Pancreas (tissue), 10 donors: ENCODE data around the gene COL9A2. TPM values are rescaled to one million over a fixed set of nuclear protein-coding genes. Genes with fewer than 3 reads are reported as not detected.
A peak's percentile ranks its signal among the peaks of the same experiment; 100 is the strongest.

Experiments
- ATAC-seq, 4 donors: fragments of 200-7000 bp; cut with Tn5 transposase; one replicate each; pipeline versions ENCODE4 v1.8.0 to v1.9.1; 2020; ENCODE audit warnings: mild to moderate bottlenecking in 4 of 4, moderate library complexity in 4 of 4
- DNase-seq, 6 donors: peaks; one replicate each; pipeline ENCODE4 v3.0.0-alpha.2; 2020
- FAIRE-seq: peaks from 2 replicates; lab custom pipeline; 2012; peaks lifted over from hg19 to GRCh38; lab: Jason Lieb, UNC
- H3K27ac ChIP-seq, 4 donors: fragments of 200-600 bp; sonication (generic); 1 replicate in 3 of 4; 2 replicates in 1 of 4; pipeline versions ENCODE4 v1.5.0 to v1.8.0; 2020
- H3K27me3 ChIP-seq, 4 donors: fragments of 200-600 bp; one replicate each; pipeline ENCODE4 v1.8.0; 2021
- H3K36me3 ChIP-seq, 3 donors: fragments of 200-600 bp; sonication (generic) in 1 of 3; one replicate each; pipeline versions ENCODE4 v1.5.0 to v1.8.0; 2020 to 2021
- H3K4me1 ChIP-seq, 3 donors: fragments of 200-600 bp; one replicate each; pipeline ENCODE4 v1.8.0; 2021
- H3K4me3 ChIP-seq, 4 donors: fragments of 200-600 bp; sonication (generic) in 2 of 4; one replicate each; pipeline versions ENCODE4 v1.5.0 to v1.8.0; 2020 to 2021
- H3K9me3 ChIP-seq, 4 donors: fragments of 200-600 bp; one replicate each; pipeline ENCODE4 v1.8.0; 2021
- WGBS, 2 donors: extraction: QIAGEN DNeasy Blood & Tissue Kit; methylation state at CpG; one replicate each; pipeline ENCODE4 v1.1.7; 2013; 5-methylcytosine and 5-hydroxymethylcytosine counted together
- intact Hi-C, 3 donors: fragments of 100-400 bp; cut with DNase I; formaldehyde crosslinking; loops; one replicate each; pipeline versions ENCODE4 v1.11.1 to v1.14.2; 2022
- polyA plus RNA-seq, 2 donors: library from polyadenylated mRNA; stranded (reverse); fragments of 200-250 nt; gene quantifications; one replicate each; pipeline ENCODE4 v1.2.3, GENCODE V29; 2013
- total RNA-seq, 6 donors: library from RNA; stranded (reverse); fragmentation: NEBNext Ultra II Directional in 4 of 6; extraction: Animal tissue kit (Norgen Biotek cat#: 25700) in 4 of 6; gene quantifications; one replicate each; pipeline versions ENCODE4 v1.2.1 to v1.2.4, GENCODE V29; 2021 to 2023
- TF ChIP-seq, protein P1 (sequence below), 4 donors: fragments of 200-600 bp; sonication (generic) in 3 of 4; IDR thresholded peaks; one replicate each; pipeline versions ENCODE4 v1.5.0 to v1.8.0; 2021; ENCODE audit warnings: antibody characterized with exemption in 4 of 4
- donor health status: healthy with polysubstance abuse.
- donor health status: DM: no; HTN: no; CAD: no; lungs with moderate emphysema.
- donor health status: DM: no; HTN: no; CAD: no.
- donor health status: control.
- donor health status: control.
- donor health status: Bipolar disorder and iron deficiency.
- donor health status: DM: yes; HTN: yes; CAD: no.
- donor health status: DM: no; HTN: no; CAD: no.
- donor health status: DM: no; HTN: no; CAD: no.
- donor health status: DM: yes; HTN: yes; CAD: no.

COL9A2 gene
- total and polyA plus RNA-seq, 8 donors: 0.55 to 10.9 (median 2.1) TPM

DNA sequence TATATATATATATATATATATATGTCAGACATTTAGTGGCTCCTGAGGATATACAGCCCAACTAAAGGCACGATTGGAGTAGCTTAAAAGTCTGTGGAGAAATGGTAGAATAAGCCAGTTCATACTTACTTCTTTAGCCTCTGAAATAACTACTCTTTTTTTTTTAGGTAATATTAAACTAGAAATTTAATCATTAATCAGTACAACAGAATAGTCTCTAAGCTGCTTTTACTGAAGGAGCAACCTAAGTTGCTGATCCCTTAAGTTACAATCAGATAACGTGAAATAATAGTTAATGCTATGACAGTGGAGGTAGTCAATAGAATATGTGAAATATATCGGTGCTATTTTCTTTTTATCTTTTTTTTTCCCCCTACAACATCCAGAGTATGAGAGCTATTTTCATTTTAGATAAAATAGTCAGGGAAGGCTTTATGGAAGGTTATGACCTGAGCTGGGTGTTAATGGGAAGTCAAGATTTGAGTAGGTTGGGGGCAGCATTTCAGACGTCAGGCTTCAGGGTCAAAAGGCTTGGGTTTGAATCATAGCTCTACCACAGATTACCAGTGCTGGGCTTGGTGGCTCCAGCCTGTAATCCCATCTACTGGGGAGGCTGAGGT lies 43.4 kb downstream of the COL9A2 start:
- FAIRE-seq: no peak
- no peak for DNase-seq
- TF ChIP-seq, protein P1, sequence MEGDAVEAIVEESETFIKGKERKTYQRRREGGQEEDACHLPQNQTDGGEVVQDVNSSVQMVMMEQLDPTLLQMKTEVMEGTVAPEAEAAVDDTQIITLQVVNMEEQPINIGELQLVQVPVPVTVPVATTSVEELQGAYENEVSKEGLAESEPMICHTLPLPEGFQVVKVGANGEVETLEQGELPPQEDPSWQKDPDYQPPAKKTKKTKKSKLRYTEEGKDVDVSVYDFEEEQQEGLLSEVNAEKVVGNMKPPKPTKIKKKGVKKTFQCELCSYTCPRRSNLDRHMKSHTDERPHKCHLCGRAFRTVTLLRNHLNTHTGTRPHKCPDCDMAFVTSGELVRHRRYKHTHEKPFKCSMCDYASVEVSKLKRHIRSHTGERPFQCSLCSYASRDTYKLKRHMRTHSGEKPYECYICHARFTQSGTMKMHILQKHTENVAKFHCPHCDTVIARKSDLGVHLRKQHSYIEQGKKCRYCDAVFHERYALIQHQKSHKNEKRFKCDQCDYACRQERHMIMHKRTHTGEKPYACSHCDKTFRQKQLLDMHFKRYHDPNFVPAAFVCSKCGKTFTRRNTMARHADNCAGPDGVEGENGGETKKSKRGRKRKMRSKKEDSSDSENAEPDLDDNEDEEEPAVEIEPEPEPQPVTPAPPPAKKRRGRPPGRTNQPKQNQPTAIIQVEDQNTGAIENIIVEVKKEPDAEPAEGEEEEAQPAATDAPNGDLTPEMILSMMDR (IDR thresholded peaks at IDR 0.05): no peak
- peak in 3 of 4 donors; percentile 22 to 87 (median 51) for ATAC-seq
- WGBS, 2 donors: 28 to 31% methylated on average over 4 of the region's 4 CpGs
- peak overlapping the region in 2 of 4 donors; percentile 22 to 53 for H3K27ac ChIP-seq
- H3K36me3 ChIP-seq: peaks cover 0 to 19% (median 6%) of the 10 kb centered on the region in 3 donors
- H3K4me1 ChIP-seq: peaks cover 7 to 11% (median 7%) of the 10 kb centered on the region in 3 donors
- intact Hi-C loops: no loop called here
- H3K9me3 ChIP-seq: no peaks in the 10 kb centered on the region
- no peak overlapping the region for H3K4me3 ChIP-seq
- no peaks in the 10 kb centered on the region for H3K27me3 ChIP-seq

DNA sequence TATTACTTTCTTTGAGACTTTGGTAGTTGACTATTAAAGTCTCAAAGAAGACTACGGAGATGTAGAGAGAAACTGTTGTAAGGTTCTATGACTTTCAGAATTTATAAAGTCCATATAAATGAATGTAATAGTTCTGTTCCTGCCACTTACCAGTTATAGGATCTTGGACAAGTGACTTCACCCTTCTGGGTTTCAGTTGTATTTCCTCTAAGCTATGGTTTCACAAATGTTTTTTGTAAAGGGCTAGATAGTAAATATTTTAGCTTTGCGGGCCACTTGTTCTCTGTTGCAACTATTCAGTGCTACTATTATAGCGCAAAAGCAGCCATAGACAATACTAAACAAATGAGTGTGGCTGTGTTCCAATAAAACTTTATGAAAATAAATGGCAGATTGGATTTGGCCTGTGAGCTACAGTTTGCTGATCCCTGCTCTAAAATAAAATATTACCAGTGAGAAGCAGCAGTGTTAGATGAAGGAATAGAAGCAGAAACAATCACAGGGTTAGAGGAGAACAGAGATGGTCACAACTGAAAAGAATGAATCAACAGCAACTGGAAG lies 44.4 kb downstream of the COL9A2 start:
- H3K27ac ChIP-seq: peak overlapping the region in 1 of 4 donors; percentile 53
- intact Hi-C loops: no loop called here
- peaks cover 0 to 19% (median 6%) of the 10 kb centered on the region in 3 donors for H3K36me3 ChIP-seq
- DNase-seq (no peak), FAIRE-seq (no peak), ATAC-seq (no peak)
- 93 to 98% methylated on average over 3 of the region's 3 CpGs for WGBS, 2 donors
- no peak overlapping the region for H3K4me3 ChIP-seq
- H3K27me3 ChIP-seq: no peaks in the 10 kb centered on the region
- H3K9me3 ChIP-seq: no peaks in the 10 kb centered on the region
- TF ChIP-seq, protein P1 (IDR thresholded peaks at IDR 0.05): no peak
- peaks cover 7 to 19% (median 14%) of the 10 kb centered on the region in 3 donors for H3K4me1 ChIP-seq

DNA sequence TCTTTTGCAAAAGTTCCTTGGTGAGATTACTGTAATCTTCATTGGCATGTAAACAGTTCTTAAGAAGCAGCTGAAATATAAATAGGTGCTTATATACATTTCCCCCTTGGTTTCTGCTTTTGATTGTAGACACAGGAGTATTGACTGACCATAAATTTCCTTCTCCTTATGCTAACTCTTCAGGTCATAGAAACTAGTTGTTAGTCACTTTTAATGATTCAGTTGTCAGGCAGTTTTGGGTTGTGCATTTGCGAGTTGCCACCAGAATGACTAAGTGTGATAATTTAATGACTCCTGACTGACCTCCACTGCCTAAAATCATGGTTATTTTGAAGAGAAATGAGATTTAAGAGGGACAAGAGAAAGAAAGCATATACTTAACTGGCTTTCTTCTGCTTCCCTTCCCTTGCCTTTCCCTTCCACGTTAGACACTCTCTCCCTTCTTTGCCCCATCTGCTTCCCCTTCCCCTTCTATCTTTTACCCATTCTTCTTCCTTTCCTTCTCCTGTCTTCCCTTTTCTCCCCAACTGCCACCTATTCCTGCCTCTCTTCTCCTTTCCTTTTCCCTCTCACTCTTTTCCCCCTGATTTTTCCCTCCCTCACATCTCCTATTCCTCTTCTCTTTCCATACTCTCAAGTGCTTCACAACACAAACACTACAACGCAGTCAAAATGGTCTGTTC lies 46.8 kb downstream of the COL9A2 start:
- ATAC-seq: no peak
- H3K27me3 ChIP-seq: no peaks in the 10 kb centered on the region
- FAIRE-seq: no peak
- intact Hi-C loops: no loop called here
- TF ChIP-seq, protein P1 (IDR thresholded peaks at IDR 0.05): no peak
- no peak overlapping the region for H3K27ac ChIP-seq
- H3K36me3 ChIP-seq: peaks cover 0 to 13% (median 6%) of the 10 kb centered on the region in 3 donors
- H3K4me1 ChIP-seq: peaks cover 7 to 28% (median 22%) of the 10 kb centered on the region in 3 donors
- 56 to 83% methylated on average over 3 of the region's 3 CpGs for WGBS, 2 donors
- no peak overlapping the region for H3K4me3 ChIP-seq
- no peaks in the 10 kb centered on the region for H3K9me3 ChIP-seq
- no peak for DNase-seq

DNA sequence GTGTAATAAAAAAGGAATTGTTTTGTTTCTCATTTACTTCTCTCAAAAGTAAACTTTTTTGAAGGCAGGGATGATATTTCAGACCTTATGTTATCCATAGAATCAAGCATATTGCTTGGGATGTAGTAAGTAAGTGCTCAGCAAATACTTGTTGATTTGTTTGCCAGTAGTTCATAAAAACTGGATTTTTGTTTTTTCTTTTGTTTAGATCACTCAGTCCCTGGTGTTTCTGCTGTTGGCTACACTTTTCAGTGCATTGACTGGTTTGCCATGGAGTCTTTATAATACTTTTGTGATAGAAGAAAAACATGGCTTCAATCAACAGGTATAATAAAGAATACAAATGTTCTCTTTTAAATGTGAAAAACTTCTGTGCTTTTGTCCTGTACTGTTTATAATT lies 48.9 kb downstream of the COL9A2 start:
- no peaks in the 10 kb centered on the region for H3K27me3 ChIP-seq

More for the DNA sequence above, 48.9 kb downstream of the COL9A2 start:
- TF ChIP-seq, protein P1 (IDR thresholded peaks at IDR 0.05): no peak
- intact Hi-C loops: no loop called here
- FAIRE-seq: no peak
- Histone ChIP-seq H3K4me3 (no peak overlapping the region), H3K27ac (peak overlapping the region; percentile 46 to 87 (median 66)), H3K9me3 (no peaks in the 10 kb centered on the region), H3K4me1 (peaks cover 7 to 22% (median 20%) of the 10 kb centered on the region in 3 donors), H3K36me3 (peaks cover 0 to 16% (median 6%) of the 10 kb centered on the region in 3 donors)
- DNase-seq: no peak
- no peak for ATAC-seq
